Spleen (tissue), 7 donors: Measurements from ENCODE around the gene SMIM5.

Experiments
- POLR2AphosphoS5 ChIP-seq, 3 donors: sonication (generic); formaldehyde crosslinking; IDR thresholded peaks; one replicate each; pipeline ENCODE4 v1.5.1; 2017; ENCODE audit warnings: antibody characterized with exemption in 3 of 3
- TF ChIP-seq, protein P1 (sequence below), 11 experiments: fragments of 200-600 bp in 7 of 11; fragments of 450-650 bp in 4 of 11; sonication (generic) in 4 of 11; IDR thresholded peaks in 8 of 11; conservative IDR thresholded peaks in 3 of 11; 1 replicate in 7 of 11; 2 replicates in 4 of 11; pipeline versions ENCODE4 v1.4.0 to v1.8.0; 2016 to 2021; ENCODE audit warnings: antibody characterized with exemption in 11 of 11, inconsistent platforms in 4 of 11, mild to moderate bottlenecking in 1 of 11
- donor health status: DM: no; HTN: no; CAD: no; lungs with moderate emphysema.
- donor health status: DM: no; HTN: no; CAD: no.
- donor health status: DM: no; HTN: no; CAD: no.

DNA sequence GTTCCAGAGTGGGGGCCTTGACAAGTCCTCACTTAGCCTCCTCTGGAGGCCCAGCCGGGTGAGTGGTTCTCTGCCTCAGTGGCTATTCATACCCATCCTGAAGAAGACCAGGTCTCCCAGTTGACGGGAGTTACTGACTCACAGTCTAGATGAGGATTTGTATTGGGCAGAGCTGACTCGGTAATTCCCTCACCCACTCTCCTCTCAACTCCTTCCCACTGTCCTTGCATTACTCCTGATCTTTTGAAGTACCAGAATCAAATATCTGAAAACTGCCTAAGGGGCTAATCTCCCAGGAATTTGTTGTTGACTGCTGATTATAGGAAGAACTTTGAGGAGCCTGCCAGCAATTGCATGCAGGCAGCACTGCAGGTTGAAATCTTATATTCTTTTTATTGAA lies 48.1 kb downstream of the SMIM5 start:
- TF ChIP-seq, protein P1, sequence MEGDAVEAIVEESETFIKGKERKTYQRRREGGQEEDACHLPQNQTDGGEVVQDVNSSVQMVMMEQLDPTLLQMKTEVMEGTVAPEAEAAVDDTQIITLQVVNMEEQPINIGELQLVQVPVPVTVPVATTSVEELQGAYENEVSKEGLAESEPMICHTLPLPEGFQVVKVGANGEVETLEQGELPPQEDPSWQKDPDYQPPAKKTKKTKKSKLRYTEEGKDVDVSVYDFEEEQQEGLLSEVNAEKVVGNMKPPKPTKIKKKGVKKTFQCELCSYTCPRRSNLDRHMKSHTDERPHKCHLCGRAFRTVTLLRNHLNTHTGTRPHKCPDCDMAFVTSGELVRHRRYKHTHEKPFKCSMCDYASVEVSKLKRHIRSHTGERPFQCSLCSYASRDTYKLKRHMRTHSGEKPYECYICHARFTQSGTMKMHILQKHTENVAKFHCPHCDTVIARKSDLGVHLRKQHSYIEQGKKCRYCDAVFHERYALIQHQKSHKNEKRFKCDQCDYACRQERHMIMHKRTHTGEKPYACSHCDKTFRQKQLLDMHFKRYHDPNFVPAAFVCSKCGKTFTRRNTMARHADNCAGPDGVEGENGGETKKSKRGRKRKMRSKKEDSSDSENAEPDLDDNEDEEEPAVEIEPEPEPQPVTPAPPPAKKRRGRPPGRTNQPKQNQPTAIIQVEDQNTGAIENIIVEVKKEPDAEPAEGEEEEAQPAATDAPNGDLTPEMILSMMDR (IDR thresholded peaks at IDR 0.05 in 8 of 11, conservative IDR thresholded peaks at IDR 0.05 in 3 of 11), result no peak
- TF ChIP-seq POLR2AphosphoS5 (IDR thresholded peaks at IDR 0.05), result no peak
